ENCODE results near the gene ART4. TPM values are rescaled to one million over a fixed set of nuclear protein-coding genes. Genes with fewer than 3 reads are reported as not detected.

Gene ART4
- total RNA-seq, 1 donor from 2014 or later = 0.37 TPM

GRCh38 chr12:14839262-14839661, 4.1 kb downstream of the ART4 start:
- H3K36me3 Mint-ChIP-seq (ENCODE audit: low read depth) = no peaks in the 10 kb centered on the region
- H3K4me1 Mint-ChIP-seq (ENCODE audit: low read depth) = peaks cover 72% of the 10 kb centered on the region
- DNase-seq (ENCODE audit: low spot score) = no peak
- no peaks in the 10 kb centered on the region for H3K27me3 Mint-ChIP-seq (ENCODE audit: low read depth)
- no peak overlapping the region for H3K27ac Mint-ChIP-seq (ENCODE audit: unreplicated experiment)
- no peak overlapping the region for H3K4me3 Mint-ChIP-seq (ENCODE audit: unreplicated experiment)
- peaks cover 4% of the 10 kb centered on the region for H3K9me3 Mint-ChIP-seq (ENCODE audit: low read depth)
- no peak for TF ChIP-seq CTCF (IDR thresholded peaks at IDR 0.05)

- no peaks in the 10 kb centered on the region for H3K36me3 Mint-ChIP-seq (ENCODE audit: low read depth)
- peak overlapping the region; percentile 4 for H3K4me3 Mint-ChIP-seq (ENCODE audit: unreplicated experiment)
- no peaks in the 10 kb centered on the region for H3K27me3 Mint-ChIP-seq (ENCODE audit: low read depth)
- peaks cover 58% of the 10 kb centered on the region for H3K4me1 Mint-ChIP-seq (ENCODE audit: low read depth)
- TF ChIP-seq CTCF (IDR thresholded peaks at IDR 0.05) = no peak
- peak overlapping the region; percentile 86 for H3K27ac Mint-ChIP-seq (ENCODE audit: unreplicated experiment)
- H3K9me3 Mint-ChIP-seq (ENCODE audit: low read depth) = peaks cover 4% of the 10 kb centered on the region
- no peak for DNase-seq (ENCODE audit: low spot score)
Observed at GRCh38 chr12:14836336-14837210, 6.8 kb downstream of the ART4 start.

- no peak for DNase-seq (ENCODE audit: low spot score)
- no peak for TF ChIP-seq CTCF (IDR thresholded peaks at IDR 0.05)
- Mint-ChIP-seq H3K4me1 (ENCODE audit: low read depth) (peaks cover 42% of the 10 kb centered on the region), H3K27me3 (ENCODE audit: low read depth) (no peaks in the 10 kb centered on the region), H3K27ac (ENCODE audit: unreplicated experiment) (peak overlapping the region; percentile 1), H3K4me3 (ENCODE audit: unreplicated experiment) (no peak overlapping the region), H3K9me3 (ENCODE audit: low read depth) (peaks cover 4% of the 10 kb centered on the region), H3K36me3 (ENCODE audit: low read depth) (no peaks in the 10 kb centered on the region)
Observed at GRCh38 chr12:14834509-14834908, 8.8 kb downstream of the ART4 start.

GRCh38 chr12:14833952-14834351, 9.4 kb downstream of the ART4 start:
- H3K9me3 Mint-ChIP-seq (ENCODE audit: low read depth) = no peaks in the 10 kb centered on the region
- no peaks in the 10 kb centered on the region for H3K36me3 Mint-ChIP-seq (ENCODE audit: low read depth)
- peak overlapping the region; percentile 4 for H3K27ac Mint-ChIP-seq (ENCODE audit: unreplicated experiment)
- no peak for TF ChIP-seq CTCF (IDR thresholded peaks at IDR 0.05)
- no peak overlapping the region for H3K4me3 Mint-ChIP-seq (ENCODE audit: unreplicated experiment)
- H3K27me3 Mint-ChIP-seq (ENCODE audit: low read depth) = no peaks in the 10 kb centered on the region
- H3K4me1 Mint-ChIP-seq (ENCODE audit: low read depth) = peaks cover 42% of the 10 kb centered on the region
- no peak for DNase-seq (ENCODE audit: low spot score)

GRCh38 chr12:14833336-14833735, 10.0 kb downstream of the ART4 start:
- Mint-ChIP-seq H3K9me3 (ENCODE audit: low read depth) (no peaks in the 10 kb centered on the region), H3K27me3 (ENCODE audit: low read depth) (no peaks in the 10 kb centered on the region), H3K36me3 (ENCODE audit: low read depth) (no peaks in the 10 kb centered on the region), H3K4me1 (ENCODE audit: low read depth) (peaks cover 42% of the 10 kb centered on the region), H3K4me3 (ENCODE audit: unreplicated experiment) (no peak overlapping the region), H3K27ac (ENCODE audit: unreplicated experiment) (no peak overlapping the region)
- TF ChIP-seq CTCF (IDR thresholded peaks at IDR 0.05) = no peak
- DNase-seq (ENCODE audit: low spot score) = no peak

Data from chondrocyte (in vitro differentiated cells).